ENCODE results near the gene ARRB1.
"Not testable (repeated sequence)": the region's sequence is repeated elsewhere in the genome, so short reads cannot be mapped to it uniquely, and the experiment has no call there.

GRCh38 chr11:75362285-75362684 lies 10.8 kb upstream of the ARRB1 start:
- TF ChIP-seq, protein P1, sequence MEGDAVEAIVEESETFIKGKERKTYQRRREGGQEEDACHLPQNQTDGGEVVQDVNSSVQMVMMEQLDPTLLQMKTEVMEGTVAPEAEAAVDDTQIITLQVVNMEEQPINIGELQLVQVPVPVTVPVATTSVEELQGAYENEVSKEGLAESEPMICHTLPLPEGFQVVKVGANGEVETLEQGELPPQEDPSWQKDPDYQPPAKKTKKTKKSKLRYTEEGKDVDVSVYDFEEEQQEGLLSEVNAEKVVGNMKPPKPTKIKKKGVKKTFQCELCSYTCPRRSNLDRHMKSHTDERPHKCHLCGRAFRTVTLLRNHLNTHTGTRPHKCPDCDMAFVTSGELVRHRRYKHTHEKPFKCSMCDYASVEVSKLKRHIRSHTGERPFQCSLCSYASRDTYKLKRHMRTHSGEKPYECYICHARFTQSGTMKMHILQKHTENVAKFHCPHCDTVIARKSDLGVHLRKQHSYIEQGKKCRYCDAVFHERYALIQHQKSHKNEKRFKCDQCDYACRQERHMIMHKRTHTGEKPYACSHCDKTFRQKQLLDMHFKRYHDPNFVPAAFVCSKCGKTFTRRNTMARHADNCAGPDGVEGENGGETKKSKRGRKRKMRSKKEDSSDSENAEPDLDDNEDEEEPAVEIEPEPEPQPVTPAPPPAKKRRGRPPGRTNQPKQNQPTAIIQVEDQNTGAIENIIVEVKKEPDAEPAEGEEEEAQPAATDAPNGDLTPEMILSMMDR (IDR thresholded peaks at IDR 0.05; ENCODE audit: low read length), result not testable (repeated sequence)
- TF ChIP-seq EZH2 (optimal IDR thresholded peaks at IDR 0.05; ENCODE audit: low read depth, low read length); EZH2phosphoT487 (IDR thresholded peaks at IDR 0.05; ENCODE audit: low read length): not testable (repeated sequence)
